OCI-LY1 (cell line): Measurements from ENCODE around the gene OR52M1.

ENCODE experiments used
- H2AFZ ChIP-seq: fragments of 200-600 bp; sonication (generic), shearing (Covaris generic); 2 replicates; pipeline ENCODE4 v1.6.0; 2014; ENCODE audit warnings: antibody characterized with exemption, mild to moderate bottlenecking, low read length
- H3F3A ChIP-seq: fragments of 200-600 bp; sonication (generic), shearing (Covaris generic); 2 replicates; pipeline ENCODE4 v1.6.0; 2014; ENCODE audit warnings: mild to moderate bottlenecking, antibody characterized with exemption, low read length, moderate library complexity; ENCODE audit not compliant: insufficient read depth
- H3K27ac ChIP-seq: fragments of 200-600 bp; sonication (generic); 2 replicates; pipeline ENCODE4 v1.5.1; 2014; ENCODE audit warnings: low read length, mixed run types, mild to moderate bottlenecking, low read depth; ENCODE audit not compliant: poor library complexity, severe bottlenecking
- H3K27me3 ChIP-seq: fragments of 200-600 bp; sonication (generic); 2 replicates; pipeline ENCODE4 v1.6.0; 2014; ENCODE audit warnings: antibody characterized with exemption, mild to moderate bottlenecking, low read length, moderate library complexity; ENCODE audit not compliant: insufficient read depth
- H3K36me3 ChIP-seq: fragments of 200-600 bp; sonication (generic); 2 replicates; pipeline ENCODE4 v1.6.1; 2014; ENCODE audit warnings: mild to moderate bottlenecking, antibody characterized with exemption, low read length, moderate library complexity, mixed read lengths; ENCODE audit not compliant: insufficient read depth
- H3K4me1 ChIP-seq: fragments of 200-600 bp; sonication (generic); 2 replicates; pipeline ENCODE4 v1.5.1; 2014; ENCODE audit warnings: mild to moderate bottlenecking, low read length, moderate library complexity; ENCODE audit not compliant: insufficient read depth, severe bottlenecking
- H3K4me2 ChIP-seq: fragments of 200-600 bp; sonication (generic), shearing (Covaris generic); 2 replicates; pipeline ENCODE4 v1.6.1; 2014; ENCODE audit warnings: low read length
- H3K4me3 ChIP-seq: fragments of 200-600 bp; sonication (generic); 2 replicates; pipeline ENCODE4 v1.5.1; 2014; ENCODE audit warnings: low read length, low read depth, mild to moderate bottlenecking, mixed read lengths; ENCODE audit not compliant: poor library complexity, severe bottlenecking
- H3K79me2 ChIP-seq: fragments of 200-600 bp; shearing (Covaris generic); 2 replicates; pipeline ENCODE4 v1.6.1; 2016; ENCODE audit warnings: mixed run types, low read length, mixed read lengths; ENCODE audit not compliant: insufficient read depth
- H3K9ac ChIP-seq: fragments of 200-600 bp; sonication (generic), shearing (Covaris generic); 2 replicates; pipeline ENCODE4 v1.6.1; 2014; ENCODE audit warnings: mild to moderate bottlenecking, low read length, mixed read lengths
- H3K9me2 ChIP-seq: fragments of 200-600 bp; sonication (generic), shearing (Covaris generic); 2 replicates; pipeline ENCODE4 v1.6.1; 2014; ENCODE audit warnings: low read depth, mild to moderate bottlenecking, low read length, mixed read lengths
- H3K9me3 ChIP-seq: fragments of 200-600 bp; shearing (Covaris generic); 2 replicates; pipeline ENCODE4 v1.6.1; 2014; ENCODE audit warnings: low read length, mixed read lengths
- H4K20me1 ChIP-seq: fragments of 200-600 bp; sonication (generic), shearing (Covaris generic); 2 replicates; pipeline ENCODE4 v1.6.0; 2016; ENCODE audit warnings: mild to moderate bottlenecking, low read length; ENCODE audit not compliant: insufficient read depth
- EZH2 ChIP-seq: fragments of 200-600 bp; sonication (generic), shearing (Covaris generic); IDR thresholded peaks from 2 replicates; pipeline ENCODE4 v1.8.0; 2017; ENCODE audit warnings: borderline replicate concordance, mixed run types, mild to moderate bottlenecking, antibody characterized with exemption, low read length, moderate library complexity, mixed read lengths
- TF ChIP-seq, protein P1 (sequence below): fragments of 200-600 bp; sonication (generic), shearing (Covaris generic); IDR thresholded peaks from 2 replicates; pipeline ENCODE4 v1.5.1; 2017; ENCODE audit warnings: mild to moderate bottlenecking, antibody characterized with exemption, low read length, moderate library complexity, mixed read lengths

OR52M1 gene

DNA sequence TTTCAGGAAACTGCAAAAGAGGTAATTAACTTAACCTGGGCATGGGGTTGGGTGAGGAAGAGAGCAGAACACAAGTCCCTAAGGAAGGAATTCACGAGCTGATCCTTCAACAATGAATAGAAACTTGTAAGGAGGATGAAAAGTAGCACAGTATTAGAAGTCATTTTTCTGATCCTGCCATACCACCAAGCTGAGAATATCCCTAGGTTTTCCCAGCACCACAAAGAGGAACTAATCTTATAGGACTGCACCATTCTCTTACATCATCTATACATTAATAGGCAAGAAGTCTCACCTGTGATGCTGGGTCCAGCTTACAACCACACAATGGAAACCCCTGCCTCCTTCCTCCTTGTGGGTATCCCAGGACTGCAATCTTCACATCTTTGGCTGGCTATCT lies 48.7 kb downstream of the OR52M1 start, which contains the start of gene OR52I1:
Gene OR52I1 (plus strand): TSS at position 301 of the 400 bp plus-strand sequence. CDS start 0 bp downstream, at position 301.
- Histone ChIP-seq H4K20me1 (no peaks in the 10 kb centered on the region), H3K79me2 (no peaks in the 10 kb centered on the region), H3K9ac (no peak within 1 kb of the TSS), H3K4me2 (no peak within 1 kb of the TSS), H3K4me1 (no peaks in the 10 kb centered on the region), H3K9me3 (no peaks in the 10 kb centered on the region), H3K27ac (no peak within 1 kb of the TSS), H2AFZ (no peak within 1 kb of the TSS), H3F3A (no peaks in the 10 kb centered on the region), H3K27me3 (no peaks in the 10 kb centered on the region), H3K4me3 (no peak within 1 kb of the TSS), H3K36me3 (peaks cover 14% of the 10 kb centered on the region), H3K9me2 (no peaks in the 10 kb centered on the region)
- no peak for TF ChIP-seq EZH2
- TF ChIP-seq, protein P1, sequence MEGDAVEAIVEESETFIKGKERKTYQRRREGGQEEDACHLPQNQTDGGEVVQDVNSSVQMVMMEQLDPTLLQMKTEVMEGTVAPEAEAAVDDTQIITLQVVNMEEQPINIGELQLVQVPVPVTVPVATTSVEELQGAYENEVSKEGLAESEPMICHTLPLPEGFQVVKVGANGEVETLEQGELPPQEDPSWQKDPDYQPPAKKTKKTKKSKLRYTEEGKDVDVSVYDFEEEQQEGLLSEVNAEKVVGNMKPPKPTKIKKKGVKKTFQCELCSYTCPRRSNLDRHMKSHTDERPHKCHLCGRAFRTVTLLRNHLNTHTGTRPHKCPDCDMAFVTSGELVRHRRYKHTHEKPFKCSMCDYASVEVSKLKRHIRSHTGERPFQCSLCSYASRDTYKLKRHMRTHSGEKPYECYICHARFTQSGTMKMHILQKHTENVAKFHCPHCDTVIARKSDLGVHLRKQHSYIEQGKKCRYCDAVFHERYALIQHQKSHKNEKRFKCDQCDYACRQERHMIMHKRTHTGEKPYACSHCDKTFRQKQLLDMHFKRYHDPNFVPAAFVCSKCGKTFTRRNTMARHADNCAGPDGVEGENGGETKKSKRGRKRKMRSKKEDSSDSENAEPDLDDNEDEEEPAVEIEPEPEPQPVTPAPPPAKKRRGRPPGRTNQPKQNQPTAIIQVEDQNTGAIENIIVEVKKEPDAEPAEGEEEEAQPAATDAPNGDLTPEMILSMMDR: no peak
